ENCODE results near the gene LMX1B. TPM values are rescaled to one million over a fixed set of nuclear protein-coding genes. Genes with fewer than 3 reads are reported as not detected.

LMX1B gene
- total and polyA plus RNA-seq, 2 donors (not counting 1 experiment from before 2014, with no cell fraction given) = not detected

- peaks cover 59% of the 10 kb centered on the region for H3K27me3 ChIP-seq (ENCODE audit: control insufficient read depth, insufficient read depth, low read length)
- no peak overlapping the region for H2AFZ ChIP-seq (ENCODE audit: low read length)
- H3K27ac ChIP-seq (ENCODE audit: insufficient read depth, low read length) = no peak overlapping the region
- TF ChIP-seq EZH2 (IDR thresholded peaks at IDR 0.05; ENCODE audit: low read length, missing control alignments) (no peak), CTCF (conservative IDR thresholded peaks at IDR 0.05 in 1 of 2, IDR thresholded peaks at IDR 0.05 in 1 of 2; ENCODE audit: low read depth in 1 of 2, low read length in 2 of 2) (no peak)
- H3K36me3 ChIP-seq (ENCODE audit: control insufficient read depth, insufficient read depth, low read length) = no peaks in the 10 kb centered on the region
- no peaks in the 10 kb centered on the region for H4K20me1 ChIP-seq (ENCODE audit: control insufficient read depth, extremely low read depth, insufficient read depth, low read length)
- H3K4me3 ChIP-seq (replicated peaks in 1 of 4; ENCODE audit: control extremely low read depth in 1 of 4, insufficient read depth in 1 of 4, low read depth in 3 of 4, low read length in 4 of 4) = no peak overlapping the region
- H3K9me3 ChIP-seq (ENCODE audit: control insufficient read depth, insufficient read depth, low read depth, low read length) = no peaks in the 10 kb centered on the region
- H3K4me2 ChIP-seq (ENCODE audit: extremely low read depth, insufficient read depth, low read length) = no peak overlapping the region
- H3K9ac ChIP-seq (ENCODE audit: insufficient read depth, low read length) = no peak overlapping the region
- H3K79me2 ChIP-seq (ENCODE audit: control insufficient read depth, insufficient read depth, low read length) = no peaks in the 10 kb centered on the region
- DNase-seq (ENCODE audit: low read depth in 2 of 2) = no peak
- H3K4me1 ChIP-seq (ENCODE audit: control insufficient read depth, extremely low read depth, insufficient read depth, low read length) = no peaks in the 10 kb centered on the region
Observed at GRCh38 chr9:126626926-126627233, 13.2 kb downstream of the LMX1B start.

GRCh38 chr9:126628146-126628545 lies 14.4 kb downstream of the LMX1B start:
- Histone ChIP-seq H3K27me3 (ENCODE audit: control insufficient read depth, insufficient read depth, low read length) (peaks cover 47% of the 10 kb centered on the region), H3K79me2 (ENCODE audit: control insufficient read depth, insufficient read depth, low read length) (no peaks in the 10 kb centered on the region), H3K4me2 (ENCODE audit: extremely low read depth, insufficient read depth, low read length) (no peak overlapping the region), H3K4me3 (replicated peaks in 1 of 4; ENCODE audit: control extremely low read depth in 1 of 4, insufficient read depth in 1 of 4, low read depth in 3 of 4, low read length in 4 of 4) (no peak overlapping the region), H3K9ac (ENCODE audit: insufficient read depth, low read length) (no peak overlapping the region), H4K20me1 (ENCODE audit: control insufficient read depth, extremely low read depth, insufficient read depth, low read length) (no peaks in the 10 kb centered on the region), H3K9me3 (ENCODE audit: control insufficient read depth, insufficient read depth, low read depth, low read length) (no peaks in the 10 kb centered on the region), H3K36me3 (ENCODE audit: control insufficient read depth, insufficient read depth, low read length) (no peaks in the 10 kb centered on the region), H3K27ac (ENCODE audit: insufficient read depth, low read length) (no peak overlapping the region), H2AFZ (ENCODE audit: low read length) (no peak overlapping the region), H3K4me1 (ENCODE audit: control insufficient read depth, extremely low read depth, insufficient read depth, low read length) (no peaks in the 10 kb centered on the region)
- TF ChIP-seq CTCF (conservative IDR thresholded peaks at IDR 0.05 in 1 of 2, IDR thresholded peaks at IDR 0.05 in 1 of 2; ENCODE audit: low read depth in 1 of 2, low read length in 2 of 2) (no peak), EZH2 (IDR thresholded peaks at IDR 0.05; ENCODE audit: low read length, missing control alignments) (no peak)
- DNase-seq (ENCODE audit: low read depth in 2 of 2) = no peak

- TF ChIP-seq EZH2 (IDR thresholded peaks at IDR 0.05; ENCODE audit: low read length, missing control alignments) (no peak), CTCF (conservative IDR thresholded peaks at IDR 0.05 in 1 of 2, IDR thresholded peaks at IDR 0.05 in 1 of 2; ENCODE audit: low read depth in 1 of 2, low read length in 2 of 2) (no peak)
- no peak overlapping the region for H3K4me2 ChIP-seq (ENCODE audit: extremely low read depth, insufficient read depth, low read length)
- H3K9ac ChIP-seq (ENCODE audit: insufficient read depth, low read length) = no peak overlapping the region
- peaks cover 37% of the 10 kb centered on the region for H3K27me3 ChIP-seq (ENCODE audit: control insufficient read depth, insufficient read depth, low read length)
- H3K79me2 ChIP-seq (ENCODE audit: control insufficient read depth, insufficient read depth, low read length) = no peaks in the 10 kb centered on the region
- no peak overlapping the region for H3K4me3 ChIP-seq (replicated peaks in 1 of 4; ENCODE audit: control extremely low read depth in 1 of 4, insufficient read depth in 1 of 4, low read depth in 3 of 4, low read length in 4 of 4)
- DNase-seq (ENCODE audit: low read depth in 2 of 2) = no peak
- no peak overlapping the region for H3K27ac ChIP-seq (ENCODE audit: insufficient read depth, low read length)
- no peaks in the 10 kb centered on the region for H4K20me1 ChIP-seq (ENCODE audit: control insufficient read depth, extremely low read depth, insufficient read depth, low read length)
- no peaks in the 10 kb centered on the region for H3K4me1 ChIP-seq (ENCODE audit: control insufficient read depth, extremely low read depth, insufficient read depth, low read length)
- H2AFZ ChIP-seq (ENCODE audit: low read length) = no peak overlapping the region
- no peaks in the 10 kb centered on the region for H3K36me3 ChIP-seq (ENCODE audit: control insufficient read depth, insufficient read depth, low read length)
- H3K9me3 ChIP-seq (ENCODE audit: control insufficient read depth, insufficient read depth, low read depth, low read length) = no peaks in the 10 kb centered on the region
Observed at GRCh38 chr9:126628969-126629674, 15.4 kb downstream of the LMX1B start.
